ENCODE results near the gene SEC24B. TPM values are rescaled to one million over a fixed set of nuclear protein-coding genes. Genes with fewer than 3 reads are reported as not detected.

Gene SEC24B
- total RNA-seq, 2 experiments from 2014 or later: 24.6 to 35.9 TPM

DNA sequence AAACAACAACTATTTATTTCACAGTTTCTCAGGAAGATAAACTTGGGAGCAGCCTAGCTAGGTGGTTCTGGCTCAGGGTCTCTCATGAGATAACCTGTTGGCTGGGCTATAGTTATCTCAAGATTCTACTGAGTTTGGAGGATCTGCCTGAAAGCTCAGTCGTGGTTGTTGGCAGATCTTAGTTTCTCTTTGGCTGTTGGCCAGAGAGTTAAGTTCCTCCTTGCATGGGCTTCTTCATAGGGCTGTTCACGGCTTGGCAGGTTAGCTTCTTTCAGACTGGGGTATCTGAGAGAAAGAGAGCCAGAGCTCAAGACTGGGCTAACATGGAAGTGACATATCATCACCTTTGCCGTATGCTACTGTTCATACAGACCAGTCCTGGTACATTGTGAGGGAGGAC, 28.7 kb downstream of the SEC24B start:
- intact Hi-C loops (cut with DNase I, micrococcal nuclease): no loop called here
- Mint-ChIP-seq H3K27ac (no peak overlapping the region), H3K4me1 (peaks cover 14% of the 10 kb centered on the region), H3K36me3 (ENCODE audit: low read depth) (peaks cover 31% of the 10 kb centered on the region), H3K4me3 (no peak overlapping the region), H3K9me3 (ENCODE audit: low read depth) (no peaks in the 10 kb centered on the region), H3K27me3 (no peaks in the 10 kb centered on the region)
- CTCF ChIA-PET: interaction anchor here (1.2 to 1.7 kb wide), 4 partner anchors 11 to 342 kb away, joined by 3 to 4 read pairs (median 3); no protein-coding TSS in a partner anchor
- DNase-seq (no peak), ATAC-seq (no peak)
- POLR2A ChIA-PET: no interaction called here

DNA sequence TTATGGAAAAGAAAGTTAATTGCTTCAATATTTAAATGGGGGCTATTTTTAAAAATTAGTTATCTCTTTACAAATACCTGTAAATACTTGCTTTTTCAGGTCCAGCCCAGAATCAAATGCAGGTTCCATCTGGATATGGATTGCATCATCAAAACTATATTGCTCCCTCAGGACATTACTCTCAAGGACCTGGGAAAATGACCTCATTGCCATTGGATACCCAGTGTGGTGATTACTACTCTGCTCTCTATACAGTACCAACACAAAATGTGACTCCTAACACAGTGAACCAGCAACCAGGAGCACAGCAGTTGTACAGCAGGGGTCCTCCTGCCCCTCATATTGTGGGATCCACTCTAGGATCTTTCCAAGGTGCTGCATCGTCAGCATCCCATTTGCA, 29.2 kb downstream of the SEC24B start:
- ChIA-PET CTCF (interaction anchor here (1.2 to 1.7 kb wide), 2 partner anchors 15 to 342 kb away, joined by 3 to 4 read pairs; no protein-coding TSS in a partner anchor), POLR2A (no interaction called here)
- Mint-ChIP-seq H3K27ac (no peak overlapping the region), H3K36me3 (ENCODE audit: low read depth) (peaks cover 33% of the 10 kb centered on the region), H3K4me3 (no peak overlapping the region), H3K9me3 (ENCODE audit: low read depth) (no peaks in the 10 kb centered on the region), H3K4me1 (peaks cover 14% of the 10 kb centered on the region), H3K27me3 (no peaks in the 10 kb centered on the region)
- intact Hi-C loops (cut with DNase I, micrococcal nuclease): no loop called here
- DNase-seq: no peak
- no peak for ATAC-seq

DNA sequence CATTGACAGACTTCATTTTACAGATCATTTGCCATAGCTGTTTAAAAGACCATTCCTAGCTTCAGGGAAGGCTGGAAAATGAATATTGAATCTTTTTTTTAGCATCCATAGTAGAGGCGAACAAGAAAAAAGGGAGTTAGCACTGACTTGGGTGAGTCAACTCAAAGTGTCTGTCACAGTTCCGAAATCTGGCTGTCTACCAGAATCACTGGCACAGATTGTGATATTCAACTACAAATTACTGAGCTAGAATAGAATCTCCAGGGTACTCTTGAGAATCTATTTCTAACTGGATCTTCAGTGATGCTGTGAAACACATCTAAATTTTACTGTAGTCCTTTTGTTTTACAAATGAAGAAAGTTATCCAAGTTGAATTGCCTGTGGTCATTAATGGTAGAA, 31.5 kb downstream of the SEC24B start:
- ATAC-seq (no peak), DNase-seq (no peak)
- intact Hi-C loops (cut with DNase I, micrococcal nuclease): no loop called here
- H3K36me3 Mint-ChIP-seq (ENCODE audit: low read depth): peaks cover 38% of the 10 kb centered on the region
- CTCF ChIA-PET: interaction anchor here (0.6 to 1.9 kb wide), 3 partner anchors 14 to 822 kb away, joined by 3 to 5 read pairs (median 4); no protein-coding TSS in a partner anchor
- no peaks in the 10 kb centered on the region for H3K9me3 Mint-ChIP-seq (ENCODE audit: low read depth)
- no peak overlapping the region for H3K27ac Mint-ChIP-seq
- H3K4me3 Mint-ChIP-seq: no peak overlapping the region
- POLR2A ChIA-PET: no interaction called here
- peaks cover 19% of the 10 kb centered on the region for H3K4me1 Mint-ChIP-seq
- no peaks in the 10 kb centered on the region for H3K27me3 Mint-ChIP-seq

DNA sequence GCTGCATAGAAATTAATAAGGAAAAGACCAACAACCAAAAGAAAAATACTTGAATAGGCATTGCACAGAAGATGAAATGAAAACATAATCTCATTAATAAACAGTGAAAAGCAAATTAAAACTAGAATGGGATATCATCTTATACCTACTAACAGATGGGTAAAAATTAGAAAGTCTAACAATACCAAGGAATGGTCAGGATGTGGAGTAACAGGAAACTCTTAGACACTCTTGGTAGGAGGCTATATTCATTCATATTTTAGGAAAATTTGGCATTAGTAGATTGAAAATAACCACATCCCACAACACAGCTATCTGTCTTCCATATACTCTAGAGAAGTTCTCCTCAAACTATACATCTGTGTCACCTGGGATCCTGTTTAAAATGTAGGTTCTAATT, 36.3 kb downstream of the SEC24B start:
- Mint-ChIP-seq H3K4me3 (no peak overlapping the region), H3K9me3 (ENCODE audit: low read depth) (no peaks in the 10 kb centered on the region), H3K36me3 (ENCODE audit: low read depth) (peaks cover 40% of the 10 kb centered on the region), H3K27me3 (no peaks in the 10 kb centered on the region), H3K27ac (no peak overlapping the region), H3K4me1 (peaks cover 43% of the 10 kb centered on the region)
- POLR2A ChIA-PET: no interaction called here
- CTCF ChIA-PET: interaction anchor here (0.8 kb wide), 1 partner anchor 129 kb away, joined by 3 read pairs; no protein-coding TSS in a partner anchor
- intact Hi-C loops (cut with DNase I, micrococcal nuclease): loop anchor here (5.0 kb wide), 2 partner anchors 38 to 477 kb away; partner anchors contain the start of gene SEC24B (in 1 of the 2)
- ATAC-seq: no peak
- no peak for DNase-seq

DNA sequence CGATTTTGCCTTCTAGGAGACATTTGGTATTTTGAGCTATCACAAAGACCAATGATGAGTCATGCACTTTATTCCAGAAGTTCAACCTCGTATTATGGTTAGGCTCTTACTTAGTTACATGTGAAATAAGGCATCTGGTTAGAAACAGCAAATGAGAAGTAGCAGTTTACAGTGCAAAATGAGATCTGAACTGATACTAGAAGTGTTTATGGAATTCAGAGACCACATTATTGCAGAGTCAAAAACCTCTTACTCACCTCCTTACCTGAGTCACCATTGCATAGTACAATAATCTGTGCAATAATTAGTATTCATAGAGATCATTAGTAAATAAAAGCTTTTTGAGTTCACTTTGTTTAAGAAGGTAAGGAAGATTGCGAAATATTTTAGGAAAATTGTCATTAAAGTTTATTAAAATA, 38.7 kb downstream of the SEC24B start:
- H3K36me3 Mint-ChIP-seq (ENCODE audit: low read depth): peaks cover 41% of the 10 kb centered on the region
- H3K4me1 Mint-ChIP-seq: peaks cover 50% of the 10 kb centered on the region
- DNase-seq (no peak), ATAC-seq (peak; percentile 85)
- no peaks in the 10 kb centered on the region for H3K27me3 Mint-ChIP-seq
- H3K9me3 Mint-ChIP-seq (ENCODE audit: low read depth): no peaks in the 10 kb centered on the region
- CTCF ChIA-PET: interaction anchor here (0.7 to 1.4 kb wide), 2 partner anchors 39 to 443 kb away, joined by 3 to 5 read pairs; no protein-coding TSS in a partner anchor
- intact Hi-C loops (cut with DNase I, micrococcal nuclease): loop anchor here (5.0 kb wide), 2 partner anchors 40 to 475 kb away; partner anchors contain the start of gene SEC24B (in 1 of the 2)
- H3K27ac Mint-ChIP-seq: peak overlapping the region; percentile 17
- H3K4me3 Mint-ChIP-seq: no peak overlapping the region
- POLR2A ChIA-PET: interaction anchor here (0.6 kb wide), 1 partner anchor 477 kb away, joined by 9 read pairs; no protein-coding TSS in a partner anchor

DNA sequence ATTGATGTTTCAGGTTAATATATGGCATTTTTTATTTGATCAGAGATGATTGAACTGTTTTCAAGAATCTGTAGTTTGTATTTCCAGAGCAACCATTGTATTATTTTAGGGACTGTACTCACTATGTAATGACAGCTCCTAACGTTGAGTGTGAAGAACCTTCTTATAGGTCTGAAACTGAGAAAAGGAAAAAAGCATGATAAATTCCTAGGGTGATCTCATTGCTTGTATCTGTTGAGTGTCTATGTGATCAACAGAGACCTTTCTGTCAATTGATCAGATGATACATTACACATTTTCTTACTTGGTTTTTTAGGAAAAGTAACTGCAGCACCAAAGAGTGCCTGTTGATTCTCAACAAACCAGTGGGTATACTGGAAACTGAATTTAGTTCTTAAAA, 40.2 kb downstream of the SEC24B start:
- ChIA-PET POLR2A (interaction anchor here (0.7 kb wide), 1 partner anchor 256 kb away, joined by 10 read pairs; no protein-coding TSS in a partner anchor), CTCF (interaction anchor here (1.1 kb wide), 1 partner anchor 41 kb away, joined by 3 read pairs; no protein-coding TSS in a partner anchor)
- Mint-ChIP-seq H3K27me3 (no peaks in the 10 kb centered on the region), H3K27ac (peak overlapping the region; percentile 60), H3K4me1 (peaks cover 44% of the 10 kb centered on the region), H3K4me3 (no peak overlapping the region), H3K9me3 (ENCODE audit: low read depth) (no peaks in the 10 kb centered on the region), H3K36me3 (ENCODE audit: low read depth) (peaks cover 33% of the 10 kb centered on the region)
- intact Hi-C loops (cut with DNase I, micrococcal nuclease): loop anchor here (5.0 kb wide), 2 partner anchors 42 to 473 kb away; partner anchors contain the start of gene SEC24B (in 1 of the 2)
- DNase-seq (no peak), ATAC-seq (peak; percentile 66)

DNA sequence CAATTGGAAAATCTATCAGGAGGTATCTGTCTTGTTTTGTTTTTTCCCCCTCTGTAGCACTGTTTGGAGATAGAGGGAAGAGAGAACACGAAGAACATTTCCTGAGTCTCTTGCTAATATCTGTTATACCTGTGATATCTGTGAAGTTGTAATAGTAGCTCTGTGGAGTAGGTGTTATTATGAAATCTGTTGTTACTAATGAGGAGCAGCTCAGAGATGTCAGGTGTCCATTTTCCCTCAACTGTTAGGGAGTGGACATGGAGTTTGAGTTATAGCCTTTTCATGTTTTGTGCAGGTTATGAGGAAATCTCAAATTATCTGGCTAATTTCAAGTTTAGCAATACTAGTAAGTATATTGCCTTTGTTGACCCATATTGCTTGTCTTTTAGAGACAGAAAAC, 52.4 kb downstream of the SEC24B start:
- ChIA-PET CTCF (interaction anchor here (0.6 to 1.6 kb wide), 2 partner anchors 53 kb away, joined by 3 to 5 read pairs; partner anchors contain the start of gene SEC24B), POLR2A (no interaction called here)
- no peak for ATAC-seq
- DNase-seq: no peak
- Mint-ChIP-seq H3K4me3 (no peak overlapping the region), H3K27me3 (no peaks in the 10 kb centered on the region), H3K9me3 (ENCODE audit: low read depth) (no peaks in the 10 kb centered on the region), H3K4me1 (peaks cover 5% of the 10 kb centered on the region), H3K27ac (no peak overlapping the region), H3K36me3 (ENCODE audit: low read depth) (peaks cover 27% of the 10 kb centered on the region)
- intact Hi-C loops (cut with DNase I, micrococcal nuclease): no loop called here

DNA sequence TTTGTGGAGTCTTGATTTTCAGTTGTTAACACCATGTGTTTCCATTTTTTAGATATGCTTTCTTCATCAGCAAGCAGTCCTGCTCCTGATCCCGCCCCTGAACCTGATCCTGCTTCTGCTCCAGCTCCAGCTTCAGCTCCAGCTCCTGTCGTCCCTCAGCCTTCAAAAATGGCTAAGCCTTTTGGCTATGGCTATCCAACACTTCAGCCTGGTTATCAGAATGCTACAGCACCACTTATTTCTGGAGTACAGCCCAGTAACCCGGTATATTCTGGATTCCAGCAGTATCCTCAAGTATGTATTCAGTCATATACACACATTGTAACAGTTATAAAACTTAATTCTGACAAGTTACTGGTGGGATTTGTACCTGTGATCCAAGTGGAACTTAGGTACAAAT, 60.9 kb downstream of the SEC24B start:
- H3K36me3 Mint-ChIP-seq (ENCODE audit: low read depth): peaks cover 44% of the 10 kb centered on the region
- intact Hi-C loops (cut with DNase I, micrococcal nuclease): no loop called here

DNA sequence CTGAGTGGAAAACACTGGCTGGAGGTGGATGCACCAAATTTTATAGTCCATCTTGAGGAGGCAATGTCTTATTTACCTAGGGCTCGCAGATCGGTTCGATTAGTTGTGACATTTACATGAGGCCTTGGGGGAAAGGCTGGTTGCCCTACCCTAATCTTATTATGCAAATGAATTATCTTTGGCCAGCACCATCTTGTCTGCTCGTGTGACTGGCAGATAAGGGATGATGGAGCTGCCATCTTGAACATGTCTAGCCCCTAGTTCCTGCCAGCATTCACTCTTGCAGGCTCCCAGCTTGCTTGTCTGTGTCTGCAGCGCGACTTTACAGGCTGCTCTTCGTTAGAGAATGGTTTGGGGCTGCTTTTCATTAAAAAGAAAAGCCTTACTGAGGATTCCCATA, 61.9 kb downstream of the SEC24B start:
- Mint-ChIP-seq H3K36me3 (ENCODE audit: low read depth) (peaks cover 47% of the 10 kb centered on the region), H3K4me3 (no peak overlapping the region), H3K9me3 (ENCODE audit: low read depth) (no peaks in the 10 kb centered on the region), H3K27ac (no peak overlapping the region), H3K27me3 (no peaks in the 10 kb centered on the region), H3K4me1 (no peaks in the 10 kb centered on the region)
- DNase-seq (no peak), ATAC-seq (no peak)
- ChIA-PET CTCF (interaction anchor here (1.1 kb wide), 1 partner anchor 47 kb away, joined by 3 read pairs; no protein-coding TSS in a partner anchor), POLR2A (no interaction called here)
- intact Hi-C loops (cut with DNase I, micrococcal nuclease): no loop called here

More for the DNA sequence above, 60.9 kb downstream of the SEC24B start:
- Mint-ChIP-seq H3K4me1 (no peaks in the 10 kb centered on the region), H3K4me3 (no peak overlapping the region), H3K27me3 (no peaks in the 10 kb centered on the region), H3K9me3 (ENCODE audit: low read depth) (no peaks in the 10 kb centered on the region), H3K27ac (no peak overlapping the region)
- ATAC-seq (no peak), DNase-seq (no peak)
- CTCF ChIA-PET: interaction anchor here (0.7 kb wide), 1 partner anchor 766 kb away, joined by 3 read pairs; no protein-coding TSS in a partner anchor
- POLR2A ChIA-PET: no interaction called here

DNA sequence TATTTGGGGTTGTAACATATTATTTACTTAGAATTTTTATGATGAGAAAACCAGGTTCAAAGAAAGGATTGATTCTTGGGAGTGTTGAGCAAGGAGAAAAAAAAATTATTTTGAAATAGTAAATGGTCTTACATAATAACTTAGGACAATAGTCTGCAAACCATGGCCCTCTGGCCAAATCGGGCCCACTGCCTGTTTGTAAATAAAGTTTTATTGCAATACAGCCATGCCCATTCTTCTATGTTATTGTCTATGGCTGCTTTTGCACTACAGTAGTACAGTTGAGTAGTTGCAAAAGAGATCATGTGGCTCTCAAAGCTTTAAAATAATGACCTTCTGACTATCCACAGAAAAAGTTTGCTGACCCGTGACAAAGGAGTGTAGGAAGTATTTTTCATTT, 63.3 kb downstream of the SEC24B start:
- intact Hi-C loops (cut with DNase I, micrococcal nuclease): no loop called here
- H3K36me3 Mint-ChIP-seq (ENCODE audit: low read depth): peaks cover 47% of the 10 kb centered on the region
- H3K9me3 Mint-ChIP-seq (ENCODE audit: low read depth): no peaks in the 10 kb centered on the region

DNA sequence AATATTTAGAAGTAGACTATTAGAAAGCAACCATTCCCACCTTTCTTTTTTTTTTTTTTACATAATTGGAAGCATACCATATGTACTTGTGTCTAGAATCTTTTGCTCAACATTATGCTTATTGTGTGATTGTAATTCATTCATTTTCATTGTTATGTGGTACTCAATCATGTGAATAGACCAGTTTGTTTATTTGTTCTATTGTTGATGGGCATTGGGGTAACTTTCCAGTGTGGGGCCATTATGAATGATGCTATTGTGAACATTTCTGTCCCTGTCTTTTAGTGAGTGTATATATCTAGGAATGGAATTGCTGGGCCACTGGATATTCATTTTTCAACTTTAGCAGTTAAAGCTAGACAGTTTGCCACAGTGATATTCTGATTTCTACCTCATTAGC, 63.9 kb downstream of the SEC24B start:
- DNase-seq: no peak
- Mint-ChIP-seq H3K4me3 (no peak overlapping the region), H3K9me3 (ENCODE audit: low read depth) (no peaks in the 10 kb centered on the region), H3K36me3 (ENCODE audit: low read depth) (peaks cover 49% of the 10 kb centered on the region), H3K4me1 (no peaks in the 10 kb centered on the region), H3K27ac (no peak overlapping the region), H3K27me3 (no peaks in the 10 kb centered on the region)
- ChIA-PET POLR2A (no interaction called here), CTCF (no interaction called here)
- no peak for ATAC-seq
- intact Hi-C loops (cut with DNase I, micrococcal nuclease): no loop called here

More for the DNA sequence above, 63.3 kb downstream of the SEC24B start:
- ChIA-PET CTCF (no interaction called here), POLR2A (no interaction called here)
- ATAC-seq: no peak
- Mint-ChIP-seq H3K4me1 (no peaks in the 10 kb centered on the region), H3K27ac (no peak overlapping the region), H3K4me3 (no peak overlapping the region), H3K27me3 (no peaks in the 10 kb centered on the region)
- DNase-seq: no peak

DNA sequence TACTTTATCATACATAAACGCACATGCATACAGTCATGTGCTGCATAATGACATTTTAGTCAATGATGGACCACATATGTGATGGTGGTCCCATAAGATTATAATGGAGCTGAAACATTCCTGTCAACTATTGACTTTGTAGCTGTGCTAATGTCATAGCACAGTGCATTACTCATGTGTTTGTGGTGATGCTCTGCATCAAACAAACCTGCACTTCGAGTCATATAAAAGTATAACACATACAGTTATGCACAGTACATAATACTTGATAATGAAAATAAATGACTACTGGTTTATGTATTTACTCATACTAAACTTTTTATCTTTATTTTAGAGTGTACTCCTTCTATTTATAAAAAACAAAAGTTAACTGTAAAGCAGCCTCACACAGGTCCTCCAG, 65.9 kb downstream of the SEC24B start:
- H3K27ac Mint-ChIP-seq: no peak overlapping the region
- no peaks in the 10 kb centered on the region for H3K9me3 Mint-ChIP-seq (ENCODE audit: low read depth)
- no peaks in the 10 kb centered on the region for H3K27me3 Mint-ChIP-seq
- ATAC-seq (peak; percentile 49), DNase-seq (no peak)
- peaks cover 56% of the 10 kb centered on the region for H3K36me3 Mint-ChIP-seq (ENCODE audit: low read depth)
- no peak overlapping the region for H3K4me3 Mint-ChIP-seq
- ChIA-PET POLR2A (no interaction called here), CTCF (interaction anchor here (1.1 kb wide), 1 partner anchor 52 kb away, joined by 3 read pairs; no protein-coding TSS in a partner anchor)
- intact Hi-C loops (cut with DNase I, micrococcal nuclease): no loop called here
- peaks cover 2% of the 10 kb centered on the region for H3K4me1 Mint-ChIP-seq

All from activated CD4-positive, alpha-beta T cell treated with anti-CD3 and anti-CD28 coated beads for 36 hours (primary cell).